HG03135 (cell line): ENCODE measurements around the gene CCL11.

Source experiments
- ATAC-seq: cut with Tn5 transposase; IDR thresholded peaks from one replicate; pipeline ENCODE4 v1.9.1; 2021; ENCODE audit warnings: mild to moderate bottlenecking, moderate library complexity; ENCODE audit not compliant: unreplicated experiment

The CCL11 gene

DNA sequence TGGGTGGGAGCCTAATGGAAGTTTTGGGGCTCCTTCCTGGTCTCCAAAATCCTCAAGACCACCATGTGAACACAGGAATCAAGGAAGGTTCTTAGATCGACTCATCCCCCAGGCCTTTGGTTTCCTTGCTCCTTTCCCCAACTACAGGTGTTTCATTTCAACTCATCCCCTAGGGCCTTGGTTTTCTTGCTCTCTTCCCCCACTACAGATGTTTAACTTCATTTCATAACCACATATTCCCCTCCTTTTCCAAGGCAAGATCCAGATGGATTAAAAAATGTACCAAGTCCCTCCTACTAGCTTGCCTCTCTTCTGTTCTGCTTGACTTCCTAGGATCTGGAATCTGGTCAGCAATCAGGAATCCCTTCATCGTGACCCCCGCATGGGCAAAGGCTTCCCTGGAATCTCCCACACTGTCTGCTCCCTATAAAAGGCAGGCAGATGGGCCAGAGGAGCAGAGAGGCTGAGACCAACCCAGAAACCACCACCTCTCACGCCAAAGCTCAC, at the start of gene CCL11:
Gene CCL11 (plus strand): TSS at position 457 of the 507 bp plus-strand sequence. CDS start 67 bp downstream, outside the sequence.
- ATAC-seq: no peak

- ATAC-seq: no peak
These were observed 49.2 kb upstream of the CCL11 start for GRCh38 chr17:34236281-34236892.

DNA sequence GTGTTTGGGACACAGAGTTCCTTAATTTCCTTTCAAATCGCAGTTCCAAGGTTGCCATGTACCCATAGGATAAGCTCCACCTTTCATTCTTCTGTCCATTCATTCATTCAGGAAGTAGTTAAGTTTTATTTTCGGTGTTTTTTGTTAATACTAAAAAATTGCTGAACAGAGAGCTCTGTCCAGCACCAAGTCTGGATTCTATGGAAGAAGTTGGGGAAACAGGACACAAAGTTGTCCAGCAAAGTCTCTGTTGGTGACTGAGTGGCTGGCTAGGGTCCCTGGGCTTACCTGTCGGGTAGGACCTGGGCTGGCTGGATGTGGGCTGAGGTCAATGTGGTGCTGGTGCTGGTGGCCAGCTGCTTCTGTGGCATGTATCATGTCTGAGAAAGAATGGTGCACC, 48.1 kb upstream of the CCL11 start:
- no peak for ATAC-seq

DNA sequence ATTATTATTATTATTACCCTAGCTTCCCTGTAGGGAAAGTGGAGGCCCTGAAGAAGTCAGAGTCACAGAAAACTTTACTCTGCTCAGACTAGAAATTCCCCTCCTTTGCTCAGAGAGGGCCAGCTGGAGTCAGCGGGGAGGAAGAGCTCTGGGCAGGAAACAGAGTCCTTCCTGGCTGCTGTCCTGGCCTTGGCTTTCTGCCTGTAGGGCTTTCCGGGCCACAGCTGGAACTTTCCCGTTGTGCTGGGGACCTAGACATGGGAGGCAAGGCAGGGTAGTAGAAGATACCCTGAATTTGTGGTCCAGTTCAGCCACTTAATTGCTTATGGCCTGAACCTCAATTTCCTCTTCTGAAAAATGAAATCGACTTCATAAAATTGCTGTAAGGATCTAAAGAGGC, 44.5 kb upstream of the CCL11 start:
- ATAC-seq: no peak

DNA sequence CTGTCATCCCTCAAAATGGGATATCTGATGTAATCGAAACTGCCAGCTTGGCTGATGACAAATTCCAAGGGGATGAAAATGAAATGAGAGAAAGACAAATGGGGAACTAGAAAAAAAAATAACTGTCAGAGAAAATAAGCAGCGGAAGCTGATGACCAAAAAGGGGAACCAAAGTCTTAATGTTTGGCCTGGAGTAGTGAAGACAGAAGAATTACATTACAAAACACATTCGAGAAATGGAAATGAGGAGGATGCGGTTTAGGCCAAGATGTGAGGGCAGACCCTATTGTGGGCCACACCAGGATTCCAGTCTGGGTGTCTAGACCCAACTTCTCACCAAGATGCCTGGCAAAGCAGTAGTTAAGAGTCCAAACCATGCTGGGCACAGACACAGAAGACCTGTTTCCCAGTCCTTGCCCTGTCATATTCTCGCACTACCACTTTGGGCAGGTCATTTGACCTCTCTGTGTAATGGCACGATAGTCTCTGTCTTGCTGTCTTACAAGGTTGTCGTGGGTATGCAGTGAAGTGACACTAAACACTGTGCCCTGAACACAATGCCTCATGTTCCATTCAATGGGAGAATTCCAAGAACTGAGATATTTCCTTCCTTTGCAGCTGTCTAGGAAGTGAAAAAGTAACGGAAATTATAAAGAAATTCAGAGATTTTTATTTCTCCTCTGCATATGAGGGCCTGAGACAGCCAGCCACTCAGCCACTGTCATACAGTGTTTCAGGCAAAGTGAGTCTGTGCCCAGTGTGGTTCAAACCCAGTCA, 42.8 kb upstream of the CCL11 start:
- ATAC-seq: peak; percentile 46

DNA sequence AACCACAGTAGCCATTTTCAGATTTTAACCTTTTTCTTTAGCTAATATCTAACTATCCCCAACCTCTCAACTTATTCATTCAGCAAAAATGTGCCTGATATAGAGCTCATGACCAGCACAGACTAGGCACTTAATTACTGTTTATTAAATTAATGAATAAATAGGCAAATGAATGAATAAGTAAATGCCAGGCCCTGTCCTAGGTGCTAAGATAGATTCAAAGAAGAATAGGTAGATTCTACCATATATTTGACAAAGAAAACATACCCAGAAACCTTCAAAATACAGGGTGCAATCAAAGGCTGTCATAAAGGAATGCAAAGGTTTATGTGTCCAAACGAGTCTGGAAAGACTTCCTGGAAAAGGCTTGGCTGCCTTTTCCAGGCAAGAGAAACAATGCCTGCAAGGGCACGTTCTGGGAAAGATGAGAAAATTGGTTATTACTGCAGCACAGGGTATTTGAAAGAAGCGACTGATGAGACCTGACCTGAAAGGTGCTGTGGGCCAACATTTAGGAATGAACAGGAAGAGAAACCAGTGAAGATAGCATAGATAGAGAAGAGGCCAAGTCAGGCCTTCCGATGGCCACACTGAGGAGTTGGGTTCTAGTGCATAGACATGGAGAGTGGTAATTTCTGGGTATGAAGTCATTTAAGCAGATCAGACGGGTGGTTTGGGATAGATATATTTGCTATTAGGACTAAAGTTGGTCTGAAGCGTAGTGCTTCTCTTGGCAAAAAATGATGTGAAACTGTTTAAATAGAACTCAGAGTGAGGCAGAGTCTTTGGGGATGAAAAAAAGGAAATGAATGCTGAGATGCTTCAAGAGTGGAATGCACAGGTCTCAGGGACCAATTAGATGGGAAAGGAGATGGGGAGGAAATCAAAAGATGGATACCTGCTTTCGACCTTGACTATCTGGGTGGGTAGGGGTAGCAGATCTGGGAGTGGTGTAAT, 41.9 kb upstream of the CCL11 start:
- no peak for ATAC-seq

DNA sequence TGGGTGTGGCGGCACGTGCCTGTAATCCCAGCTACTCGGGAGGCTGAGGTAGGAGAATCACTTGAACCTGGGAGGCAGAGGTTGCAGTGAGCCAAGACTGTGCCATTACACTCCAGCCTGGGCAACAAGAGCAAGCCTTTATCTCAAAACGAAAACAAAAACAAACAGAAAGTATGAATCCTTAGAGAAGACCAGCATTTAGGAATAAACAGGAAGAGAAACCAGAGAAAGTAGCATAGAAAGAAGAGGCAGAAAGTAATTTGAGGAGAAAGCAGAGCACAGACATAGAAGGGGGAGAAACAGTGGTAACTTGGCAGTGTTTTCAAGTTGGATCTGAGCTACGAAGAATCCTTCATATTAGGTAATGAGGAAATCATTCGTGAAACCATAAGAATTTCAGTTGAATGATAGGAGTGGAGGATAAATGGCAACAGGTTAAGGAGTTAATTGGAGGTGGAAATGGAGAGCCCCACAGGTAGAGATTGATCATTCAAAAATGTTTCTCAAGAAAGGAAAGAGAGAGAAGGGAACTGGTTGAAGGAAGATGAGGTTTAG, 40.1 kb upstream of the CCL11 start:
- ATAC-seq: no peak

DNA sequence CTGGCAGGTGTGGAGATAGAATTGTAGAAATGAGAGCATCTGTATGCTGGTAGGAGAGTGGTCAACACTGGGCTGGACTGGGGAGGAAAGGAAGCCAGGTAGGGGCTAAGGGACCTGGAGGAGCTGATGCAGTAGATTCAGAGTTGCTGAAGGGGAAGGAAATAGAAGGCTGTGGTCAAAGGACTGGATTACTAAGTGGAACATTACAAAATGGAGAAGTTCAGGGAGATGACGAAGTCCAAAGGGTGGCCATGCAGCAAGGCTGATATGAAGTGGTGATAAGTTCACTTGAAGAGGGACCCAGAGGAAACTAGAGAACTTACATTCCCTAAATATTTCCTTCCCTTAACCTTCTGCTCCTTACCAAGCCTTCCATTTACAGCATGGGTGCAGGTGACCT, 39.1 kb upstream of the CCL11 start:
- ATAC-seq: no peak

GRCh38 chr17:34246881-34247280, 38.7 kb upstream of the CCL11 start:
- no peak for ATAC-seq

DNA sequence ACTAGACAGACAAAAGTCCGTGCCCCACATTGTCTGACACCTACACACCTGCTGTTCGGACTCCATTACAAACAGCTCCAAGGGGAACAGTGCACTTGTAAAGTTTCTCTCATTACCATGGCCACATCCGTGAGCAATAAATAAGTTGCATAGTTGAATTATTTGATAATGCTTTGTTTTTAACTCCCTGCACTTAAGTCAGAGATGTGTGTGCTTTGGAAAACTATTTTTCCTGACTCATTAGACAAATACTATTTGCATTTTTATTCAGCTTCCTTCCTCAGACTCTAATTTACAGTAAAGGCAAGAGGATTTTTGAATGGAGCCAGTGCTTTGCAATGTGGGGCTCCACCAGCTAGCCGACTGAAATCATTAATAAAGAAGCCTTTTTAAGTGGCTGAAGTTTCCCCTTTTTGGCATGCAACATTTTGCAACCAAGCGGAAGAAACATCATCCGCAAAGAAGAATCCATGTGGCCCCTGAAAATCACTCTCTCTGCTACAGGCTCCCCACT, 37.0 kb upstream of the CCL11 start:
- ATAC-seq: no peak

- ATAC-seq: no peak
These were observed 36.5 kb upstream of the CCL11 start for GRCh38 chr17:34249061-34249460.

DNA sequence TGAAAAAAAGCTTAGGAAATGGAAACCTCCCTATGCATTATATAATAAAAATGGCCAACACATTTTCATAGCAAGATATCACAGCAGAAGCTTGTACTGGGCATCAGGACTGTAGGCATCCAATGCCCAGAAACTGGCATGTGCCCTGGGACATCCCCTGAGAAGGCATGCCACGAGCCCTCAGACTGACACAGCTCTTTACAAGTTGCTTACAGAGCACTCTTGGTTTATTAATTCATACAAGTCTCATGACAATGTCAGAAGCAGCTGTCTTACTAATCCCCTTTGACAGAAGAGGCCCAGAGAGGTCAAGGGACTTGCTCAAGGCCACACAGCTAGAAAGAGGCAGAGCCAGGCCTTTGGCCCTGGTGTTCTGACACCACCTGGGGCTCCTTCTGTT, 36.1 kb upstream of the CCL11 start:
- ATAC-seq: no peak

GRCh38 chr17:34251186-34251585, 34.4 kb upstream of the CCL11 start:
- ATAC-seq: no peak

- ATAC-seq: no peak
These were observed 33.5 kb upstream of the CCL11 start for GRCh38 chr17:34252095-34252443.

GRCh38 chr17:34252444-34253138, 33.0 kb upstream of the CCL11 start:
- no peak for ATAC-seq

GRCh38 chr17:34253139-34253525, 32.4 kb upstream of the CCL11 start:
- ATAC-seq: no peak

GRCh38 chr17:34254146-34254545, 31.4 kb upstream of the CCL11 start:
- ATAC-seq: no peak

GRCh38 chr17:34254651-34255380, 30.7 kb upstream of the CCL11 start, which contains the start of gene CCL2:
TSS of gene CCL2 (plus strand) at chr17:34255285. CDS start at chr17:34255350, 65 bp downstream.
- no peak for ATAC-seq

DNA sequence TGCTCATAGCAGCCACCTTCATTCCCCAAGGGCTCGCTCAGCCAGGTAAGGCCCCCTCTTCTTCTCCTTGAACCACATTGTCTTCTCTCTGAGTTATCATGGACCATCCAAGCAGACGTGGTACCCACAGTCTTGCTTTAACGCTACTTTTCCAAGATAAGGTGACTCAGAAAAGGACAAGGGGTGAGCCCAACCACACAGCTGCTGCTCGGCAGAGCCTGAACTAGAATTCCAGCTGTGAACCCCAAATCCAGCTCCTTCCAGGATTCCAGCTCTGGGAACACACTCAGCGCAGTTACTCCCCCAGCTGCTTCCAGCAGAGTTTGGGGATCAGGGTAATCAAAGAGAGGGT, 30.2 kb upstream of the CCL11 start:
- ATAC-seq: no peak

DNA sequence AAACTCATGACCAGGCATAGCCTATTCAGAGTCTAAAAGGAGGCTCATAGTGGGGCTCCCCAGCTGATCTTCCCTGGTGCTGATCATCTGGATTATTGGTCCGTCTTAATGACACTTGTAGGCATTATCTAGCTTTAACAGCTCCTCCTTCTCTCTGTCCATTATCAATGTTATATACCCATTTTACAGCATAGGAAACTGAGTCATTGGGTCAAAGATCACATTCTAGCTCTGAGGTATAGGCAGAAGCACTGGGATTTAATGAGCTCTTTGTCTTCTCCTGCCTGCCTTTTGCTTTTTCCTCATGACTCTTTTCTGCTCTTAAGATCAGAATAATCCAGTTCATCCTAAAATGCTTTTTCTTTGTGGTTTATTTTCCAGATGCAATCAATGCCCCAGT, 29.7 kb upstream of the CCL11 start:
- ATAC-seq: no peak
